ENCODE data around the gene GNG4.
"Not testable (repeated sequence)": the region's sequence is repeated elsewhere in the genome, so short reads cannot be mapped to it uniquely, and the experiment has no call there.

Gene GNG4

DNA sequence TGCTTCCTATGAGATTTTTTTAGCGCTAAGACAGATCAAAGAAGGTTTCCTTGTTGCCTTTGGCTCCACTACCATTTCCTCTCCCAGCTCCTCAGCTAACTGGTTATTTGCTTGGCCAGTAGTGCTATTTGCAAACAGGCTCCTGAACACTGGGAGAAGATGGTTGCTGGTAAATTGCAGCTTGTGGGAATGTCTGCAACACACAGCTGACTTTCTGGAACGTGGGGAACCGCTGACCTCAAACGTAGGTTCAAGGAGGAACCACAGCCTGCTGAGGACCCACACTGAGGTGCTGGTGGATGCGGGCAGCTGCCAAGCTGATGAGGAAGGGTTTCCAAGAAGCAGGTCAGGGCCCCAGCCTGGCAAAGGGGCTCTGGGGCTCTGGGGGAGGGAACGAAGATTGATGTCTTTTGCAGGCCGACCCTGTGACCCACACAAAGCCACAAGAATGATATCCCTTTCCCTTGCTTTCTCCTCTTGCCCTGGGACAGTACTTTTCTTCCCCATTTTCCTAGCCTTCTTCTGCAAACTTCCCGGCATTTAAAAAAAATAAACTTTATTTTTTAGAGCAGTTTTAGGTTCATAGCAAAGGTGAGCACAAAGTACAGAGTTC lies 24.8 kb downstream of the GNG4 start:
- Histone ChIP-seq H3K4me3 (ENCODE audit: extremely low read depth, insufficient read depth, low read length, poor library complexity, severe bottlenecking) (no peak overlapping the region), H3K36me3 (ENCODE audit: control insufficient read depth, insufficient read depth, low read length) (no peaks in the 10 kb centered on the region), H3K4me1 (ENCODE audit: control insufficient read depth, insufficient read depth, low read length, poor library complexity, severe bottlenecking) (no peaks in the 10 kb centered on the region), H3K9me3 (ENCODE audit: control insufficient read depth, low read length) (no peaks in the 10 kb centered on the region), H3K27ac (ENCODE audit: low read depth, low read length, severe bottlenecking) (no peak overlapping the region)
- WGBS, 2 experiments (ENCODE audit: insufficient coverage in 2 of 2) = 75 to 89% methylated on average over 6 to 7 of the region's 8 CpGs

DNA sequence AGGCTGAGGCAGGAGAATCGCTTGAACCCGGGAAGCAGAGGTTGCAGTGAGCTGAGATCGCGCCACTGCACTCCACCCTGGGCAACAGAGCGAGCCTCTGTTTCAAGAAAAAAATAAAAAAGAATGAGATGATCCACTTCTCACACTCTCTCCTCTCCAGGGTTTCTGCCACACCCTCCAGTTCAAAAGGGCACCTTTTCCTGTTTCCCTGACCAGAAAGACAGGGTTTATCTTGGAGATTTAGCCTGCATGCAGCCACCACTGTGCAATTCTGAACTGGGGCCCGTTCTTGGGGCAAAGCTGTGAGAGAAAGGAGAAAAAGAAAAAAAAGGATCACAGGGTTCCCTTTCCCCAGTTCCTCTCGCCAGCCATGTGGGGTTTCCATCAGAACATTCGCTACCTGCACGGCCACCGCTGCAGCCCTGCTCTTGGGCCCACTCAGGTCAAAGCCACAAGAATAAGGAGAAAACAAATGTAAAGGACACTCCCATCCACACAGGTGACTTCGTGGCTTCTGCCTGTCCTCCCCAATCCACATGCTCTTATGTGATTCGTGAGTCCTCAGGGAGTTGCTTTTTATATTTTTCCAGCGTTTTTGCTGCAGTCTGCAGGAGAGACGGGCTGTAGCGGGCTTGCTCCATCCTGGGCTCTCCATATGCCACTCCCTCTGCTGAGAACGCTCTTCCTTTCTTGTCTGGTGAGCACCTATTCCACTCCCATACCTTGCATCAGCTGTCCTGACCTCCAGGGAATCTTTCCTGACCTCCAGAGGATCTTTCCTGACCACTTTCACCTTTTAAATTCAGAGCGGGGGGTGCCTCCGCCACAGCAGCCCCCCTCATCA lies 26.4 kb downstream of the GNG4 start:
- Histone ChIP-seq H3K36me3 (ENCODE audit: control insufficient read depth, insufficient read depth, low read length) (no peaks in the 10 kb centered on the region), H3K4me3 (ENCODE audit: extremely low read depth, insufficient read depth, low read length, poor library complexity, severe bottlenecking) (no peak overlapping the region), H3K4me1 (ENCODE audit: control insufficient read depth, insufficient read depth, low read length, poor library complexity, severe bottlenecking) (peaks cover under 1% of the 10 kb centered on the region), H3K9me3 (ENCODE audit: control insufficient read depth, low read length) (no peaks in the 10 kb centered on the region), H3K27ac (ENCODE audit: low read depth, low read length, severe bottlenecking) (no peak overlapping the region)
- 84 to 87% methylated on average over 9 to 15 of the region's 18 CpGs for WGBS, 2 experiments (ENCODE audit: insufficient coverage in 2 of 2)

DNA sequence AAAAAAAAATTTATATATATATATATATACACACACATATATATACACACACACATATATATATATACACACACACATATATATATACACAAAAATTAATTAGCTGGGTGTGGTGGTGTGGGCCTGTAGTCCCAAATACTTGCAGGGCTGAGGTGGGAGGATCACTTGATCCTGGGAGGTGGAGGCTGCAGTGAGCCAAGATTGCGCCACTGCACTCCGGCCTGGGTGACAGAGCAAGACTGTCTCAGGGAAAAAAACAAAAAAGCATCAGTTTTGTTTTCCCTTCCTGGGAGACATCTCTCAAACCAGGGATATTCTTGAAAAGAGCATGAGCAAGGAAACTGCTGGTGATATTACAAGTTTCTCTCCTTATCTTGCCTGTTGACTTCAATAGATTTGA lies 30.4 kb downstream of the GNG4 start:
- not testable (repeated sequence) for H3K9me3 ChIP-seq (ENCODE audit: control insufficient read depth, low read length); H3K4me1 ChIP-seq (ENCODE audit: control insufficient read depth, insufficient read depth, low read length, poor library complexity, severe bottlenecking); H3K36me3 ChIP-seq (ENCODE audit: control insufficient read depth, insufficient read depth, low read length); H3K4me3 ChIP-seq (ENCODE audit: extremely low read depth, insufficient read depth, low read length, poor library complexity, severe bottlenecking); H3K27ac ChIP-seq (ENCODE audit: low read depth, low read length, severe bottlenecking)
- WGBS, 2 experiments (ENCODE audit: insufficient coverage in 2 of 2) = 100% methylated on average over 2 of the region's 2 CpGs; no CpG with 5 or more reads in 1 of the 2 experiments

DNA sequence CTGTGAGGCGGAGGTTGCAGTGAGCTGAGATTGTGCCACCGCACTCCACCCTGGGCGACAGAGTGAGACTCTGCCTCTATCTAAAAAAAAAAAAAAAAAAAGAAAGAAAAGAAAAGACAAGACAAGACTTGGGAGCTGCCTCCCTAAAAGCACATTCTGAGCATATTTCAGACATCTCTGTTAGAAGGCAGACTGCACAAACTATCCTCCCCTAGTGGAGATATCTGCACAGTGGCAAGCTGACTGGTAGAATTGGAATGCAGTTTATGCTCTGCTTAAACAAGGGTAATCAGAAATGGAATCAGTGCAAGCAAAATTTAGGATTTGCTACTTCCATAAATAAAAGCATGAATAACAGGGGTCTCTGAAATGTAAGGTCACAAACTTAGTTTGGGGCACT lies 31.8 kb downstream of the GNG4 start:
- Histone ChIP-seq H3K27ac (ENCODE audit: low read depth, low read length, severe bottlenecking) (no peak overlapping the region), H3K4me3 (ENCODE audit: extremely low read depth, insufficient read depth, low read length, poor library complexity, severe bottlenecking) (no peak overlapping the region), H3K36me3 (ENCODE audit: control insufficient read depth, insufficient read depth, low read length) (no peaks in the 10 kb centered on the region), H3K9me3 (ENCODE audit: control insufficient read depth, low read length) (no peaks in the 10 kb centered on the region), H3K4me1 (ENCODE audit: control insufficient read depth, insufficient read depth, low read length, poor library complexity, severe bottlenecking) (peaks cover 3% of the 10 kb centered on the region)
- WGBS, 2 experiments (ENCODE audit: insufficient coverage in 2 of 2) = 86% methylated on average over 1 of the region's 3 CpGs; no CpG with 5 or more reads in 1 of the 2 experiments

DNA sequence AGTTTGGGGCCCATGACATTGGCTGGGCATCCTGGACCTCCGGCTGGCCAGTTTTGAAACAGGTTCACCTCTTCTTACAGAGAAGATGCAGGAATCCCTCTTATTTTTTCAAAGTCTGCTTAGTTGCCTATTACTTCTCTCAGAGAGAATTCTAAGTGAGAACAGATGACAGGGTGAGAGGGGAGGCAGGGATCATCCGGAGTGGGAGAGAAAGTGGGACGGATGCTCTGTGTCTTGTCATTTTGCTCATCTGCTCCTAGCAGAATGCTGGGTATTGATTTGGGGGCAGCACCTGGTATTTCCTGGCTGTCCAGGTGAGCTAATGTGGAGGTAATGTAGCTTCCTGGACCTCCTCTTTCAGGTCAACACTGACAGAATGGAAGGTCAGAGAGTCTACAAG lies 32.4 kb downstream of the GNG4 start:
- Histone ChIP-seq H3K4me3 (ENCODE audit: extremely low read depth, insufficient read depth, low read length, poor library complexity, severe bottlenecking) (no peak overlapping the region), H3K36me3 (ENCODE audit: control insufficient read depth, insufficient read depth, low read length) (no peaks in the 10 kb centered on the region), H3K4me1 (ENCODE audit: control insufficient read depth, insufficient read depth, low read length, poor library complexity, severe bottlenecking) (peaks cover 3% of the 10 kb centered on the region), H3K27ac (ENCODE audit: low read depth, low read length, severe bottlenecking) (no peak overlapping the region), H3K9me3 (ENCODE audit: control insufficient read depth, low read length) (no peaks in the 10 kb centered on the region)
- 85 to 89% methylated on average over 3 of the region's 3 CpGs for WGBS, 2 experiments (ENCODE audit: insufficient coverage in 2 of 2)

DNA sequence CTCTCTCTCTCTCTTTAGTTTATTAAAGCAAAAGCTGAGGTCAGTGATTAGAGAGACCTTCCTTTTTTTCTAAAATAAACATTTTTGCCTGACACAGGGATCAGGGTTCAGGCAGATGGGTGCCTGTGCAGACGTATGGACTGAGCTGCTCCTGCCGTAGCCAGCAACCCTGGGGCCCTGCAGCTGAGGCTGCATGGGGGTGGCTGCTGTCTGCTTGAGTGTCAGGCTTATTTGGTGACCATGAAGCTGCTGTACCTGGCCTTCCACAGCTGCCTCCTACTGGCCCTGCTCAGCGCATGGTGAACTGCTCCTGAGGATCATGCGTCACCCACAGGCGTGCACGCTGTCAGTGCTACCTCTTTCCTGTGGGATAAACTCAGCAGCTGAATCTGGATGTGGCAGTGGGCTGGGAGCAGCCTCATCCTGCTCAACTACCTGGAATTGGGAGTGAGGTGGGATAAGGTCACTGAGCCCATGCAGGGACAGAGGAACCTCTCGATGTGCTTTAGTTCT lies 35.1 kb downstream of the GNG4 start:
- H3K9me3 ChIP-seq (ENCODE audit: control insufficient read depth, low read length) = no peaks in the 10 kb centered on the region
- WGBS, 2 experiments (ENCODE audit: insufficient coverage in 2 of 2) = 90 to 98% methylated on average over 6 to 7 of the region's 7 CpGs
- no peaks in the 10 kb centered on the region for H3K36me3 ChIP-seq (ENCODE audit: control insufficient read depth, insufficient read depth, low read length)
- H3K4me1 ChIP-seq (ENCODE audit: control insufficient read depth, insufficient read depth, low read length, poor library complexity, severe bottlenecking) = peaks cover 3% of the 10 kb centered on the region
- no peak overlapping the region for H3K4me3 ChIP-seq (ENCODE audit: extremely low read depth, insufficient read depth, low read length, poor library complexity, severe bottlenecking)
- no peak overlapping the region for H3K27ac ChIP-seq (ENCODE audit: low read depth, low read length, severe bottlenecking)

DNA sequence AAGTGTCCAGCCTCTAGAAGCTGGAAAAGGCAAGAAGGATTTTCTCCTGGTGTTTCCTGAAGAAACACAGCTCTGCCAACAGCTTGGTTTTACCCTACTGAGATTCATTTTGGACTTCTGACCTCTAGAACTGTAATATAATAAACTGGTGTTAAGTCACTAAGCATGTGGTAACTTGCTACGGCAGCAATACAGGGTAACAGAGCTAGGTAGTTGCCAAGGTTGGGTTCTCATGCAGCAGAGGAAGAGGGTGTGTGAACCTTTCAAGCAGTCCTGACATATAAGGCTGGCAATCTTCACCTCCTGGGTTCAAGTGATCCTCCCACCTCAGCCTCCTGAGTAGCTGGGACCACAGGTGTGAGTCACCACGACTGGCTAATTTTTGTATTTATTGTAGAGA lies 36.0 kb downstream of the GNG4 start:
- Histone ChIP-seq H3K4me1 (ENCODE audit: control insufficient read depth, insufficient read depth, low read length, poor library complexity, severe bottlenecking) (peaks cover 3% of the 10 kb centered on the region), H3K27ac (ENCODE audit: low read depth, low read length, severe bottlenecking) (no peak overlapping the region)
- 82 to 86% methylated on average over 2 of the region's 2 CpGs for WGBS, 2 experiments (ENCODE audit: insufficient coverage in 2 of 2)

DNA sequence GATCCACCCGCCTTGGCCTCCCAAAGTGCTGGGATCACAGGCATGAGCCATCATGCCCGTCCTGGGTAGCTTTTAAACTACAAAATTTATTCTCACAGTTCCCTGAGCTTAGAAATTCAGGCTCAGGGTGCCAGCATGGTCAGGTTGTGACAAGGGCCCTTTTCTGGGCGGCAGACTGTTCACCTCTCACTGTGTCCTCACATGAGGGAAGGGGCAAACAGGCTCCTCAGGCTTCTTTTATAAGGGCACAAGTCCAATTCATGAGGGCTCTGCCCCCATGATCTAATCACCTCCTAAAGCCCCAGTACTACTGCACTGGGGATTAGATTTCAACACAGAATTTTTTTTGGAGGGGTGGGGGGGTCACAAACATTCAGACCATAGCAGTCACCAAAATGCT lies 36.8 kb downstream of the GNG4 start:
- H3K27ac ChIP-seq (ENCODE audit: low read depth, low read length, severe bottlenecking) = no peak overlapping the region
- H3K36me3 ChIP-seq (ENCODE audit: control insufficient read depth, insufficient read depth, low read length) = no peaks in the 10 kb centered on the region
- no peaks in the 10 kb centered on the region for H3K9me3 ChIP-seq (ENCODE audit: control insufficient read depth, low read length)
- no peak overlapping the region for H3K4me3 ChIP-seq (ENCODE audit: extremely low read depth, insufficient read depth, low read length, poor library complexity, severe bottlenecking)
- H3K4me1 ChIP-seq (ENCODE audit: control insufficient read depth, insufficient read depth, low read length, poor library complexity, severe bottlenecking) = no peaks in the 10 kb centered on the region
- 63 to 100% methylated on average over 3 of the region's 3 CpGs for WGBS, 2 experiments (ENCODE audit: insufficient coverage in 2 of 2)

More for the DNA sequence above, 36.0 kb downstream of the GNG4 start:
- H3K9me3 ChIP-seq (ENCODE audit: control insufficient read depth, low read length) = no peaks in the 10 kb centered on the region
- H3K36me3 ChIP-seq (ENCODE audit: control insufficient read depth, insufficient read depth, low read length) = no peaks in the 10 kb centered on the region
- H3K4me3 ChIP-seq (ENCODE audit: extremely low read depth, insufficient read depth, low read length, poor library complexity, severe bottlenecking) = no peak overlapping the region

DNA sequence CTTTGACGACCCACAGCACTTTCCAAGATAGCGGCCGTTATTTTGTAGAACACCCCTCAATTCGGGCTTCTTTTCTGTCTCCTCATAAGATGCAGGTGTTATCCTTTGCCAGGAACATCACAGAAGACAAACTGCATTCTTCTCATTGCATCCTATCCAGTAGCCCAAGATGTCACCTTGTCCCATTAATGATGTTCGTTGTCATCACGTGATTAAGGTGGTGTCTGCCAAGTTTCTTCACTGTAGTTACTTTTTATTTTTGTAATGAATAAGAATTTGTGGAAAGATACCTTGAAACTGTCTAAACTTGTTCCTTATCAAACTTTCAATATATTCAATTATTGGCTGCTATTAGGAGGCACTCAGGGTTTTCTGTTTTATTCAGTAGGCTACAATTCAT lies 39.4 kb downstream of the GNG4 start:
- Histone ChIP-seq H3K4me3 (ENCODE audit: extremely low read depth, insufficient read depth, low read length, poor library complexity, severe bottlenecking) (no peak overlapping the region), H3K4me1 (ENCODE audit: control insufficient read depth, insufficient read depth, low read length, poor library complexity, severe bottlenecking) (no peaks in the 10 kb centered on the region), H3K36me3 (ENCODE audit: control insufficient read depth, insufficient read depth, low read length) (no peaks in the 10 kb centered on the region), H3K27ac (ENCODE audit: low read depth, low read length, severe bottlenecking) (no peak overlapping the region), H3K9me3 (ENCODE audit: control insufficient read depth, low read length) (no peaks in the 10 kb centered on the region)
- WGBS, 2 experiments (ENCODE audit: insufficient coverage in 2 of 2) = 93 to 94% methylated on average over 4 of the region's 6 CpGs

DNA sequence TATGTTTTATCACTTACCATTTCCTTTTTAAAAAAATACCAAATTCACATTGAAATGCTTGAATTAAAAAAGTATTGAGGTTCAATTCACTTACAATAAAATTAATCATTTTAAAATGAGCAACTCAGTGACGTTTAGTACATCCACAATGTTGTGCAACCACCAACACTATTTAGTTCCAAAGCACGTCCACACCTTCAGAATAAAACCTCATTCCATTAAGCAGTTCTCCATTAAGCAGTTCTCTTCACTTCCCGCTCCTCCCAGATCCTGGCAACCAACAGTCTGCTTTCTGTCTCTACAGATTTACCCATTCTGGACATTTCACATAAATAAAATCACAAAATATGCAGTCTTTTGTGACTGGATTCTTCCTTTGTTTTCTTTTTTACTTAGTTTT lies 41.3 kb downstream of the GNG4 start:
- Histone ChIP-seq H3K9me3 (ENCODE audit: control insufficient read depth, low read length) (no peaks in the 10 kb centered on the region), H3K4me1 (ENCODE audit: control insufficient read depth, insufficient read depth, low read length, poor library complexity, severe bottlenecking) (no peaks in the 10 kb centered on the region), H3K36me3 (ENCODE audit: control insufficient read depth, insufficient read depth, low read length) (no peaks in the 10 kb centered on the region), H3K27ac (ENCODE audit: low read depth, low read length, severe bottlenecking) (no peak overlapping the region), H3K4me3 (ENCODE audit: extremely low read depth, insufficient read depth, low read length, poor library complexity, severe bottlenecking) (no peak overlapping the region)
- 79 to 94% methylated on average over 3 of the region's 3 CpGs for WGBS, 2 experiments (ENCODE audit: insufficient coverage in 2 of 2)

DNA sequence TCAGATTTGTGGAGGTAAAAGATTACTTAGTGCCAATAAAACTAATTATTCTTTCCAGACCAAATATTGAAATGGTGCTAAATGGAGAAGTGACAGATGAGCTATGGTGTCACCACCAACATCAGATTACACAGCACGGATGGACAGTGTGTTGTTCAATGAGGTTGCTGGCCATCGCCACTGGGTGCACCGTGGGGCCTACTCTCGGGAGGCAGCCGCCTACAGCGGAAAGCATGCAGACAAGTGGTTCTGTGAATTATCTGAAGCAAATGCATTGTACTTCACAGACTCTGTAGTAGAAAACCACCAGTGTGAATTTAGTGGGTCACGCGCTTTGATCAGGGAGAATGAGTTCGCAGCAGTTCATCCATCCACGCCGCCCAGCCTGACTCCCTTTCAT lies 42.3 kb downstream of the GNG4 start:
- Histone ChIP-seq H3K36me3 (ENCODE audit: control insufficient read depth, insufficient read depth, low read length) (no peaks in the 10 kb centered on the region), H3K9me3 (ENCODE audit: control insufficient read depth, low read length) (no peaks in the 10 kb centered on the region), H3K4me3 (ENCODE audit: extremely low read depth, insufficient read depth, low read length, poor library complexity, severe bottlenecking) (no peak overlapping the region), H3K4me1 (ENCODE audit: control insufficient read depth, insufficient read depth, low read length, poor library complexity, severe bottlenecking) (no peaks in the 10 kb centered on the region), H3K27ac (ENCODE audit: low read depth, low read length, severe bottlenecking) (no peak overlapping the region)
- 91 to 100% methylated on average over 6 to 8 of the region's 11 CpGs for WGBS, 2 experiments (ENCODE audit: insufficient coverage in 2 of 2)
